WTC11 (cell line): ENCODE measurements around the gene MLH3. TPM values are rescaled to one million over a fixed set of nuclear protein-coding genes. Genes with fewer than 3 reads are reported as not detected.

Experiments used
- ATAC-seq: fragments of 200-7000 bp; cut with Tn5 transposase; 2 replicates; pipeline ENCODE4 v1.10.0; 2021; ENCODE audit warnings: mild to moderate bottlenecking, moderate library complexity
- CTCF ChIA-PET: fragments of 300-600 bp; sonication (Branson Sonifier 250); formaldehyde crosslinking; loops from one replicate; lab custom pipeline; 2021; ENCODE audit warnings: antibody characterized with exemption; lab: Charles Lee
- POLR2A ChIA-PET: fragments of 350-600 bp; sonication (Branson Sonifier 250); formaldehyde crosslinking; loops from one replicate; lab custom pipeline; 2021; ENCODE audit warnings: antibody characterized with exemption; lab: Charles Lee
- DNase-seq: peaks from one replicate; pipeline ENCODE4 v3.0.0; 2021; ENCODE audit warnings: low spot score
- H3K27ac Mint-ChIP-seq: 2 replicates; pipeline ENCODE4 v1.8.0; 2021; ENCODE audit warnings: mixed read lengths
- H3K27me3 Mint-ChIP-seq: 2 replicates; pipeline ENCODE4 v1.8.0; 2021; ENCODE audit warnings: low read depth, mild to moderate bottlenecking, moderate library complexity, mixed read lengths
- H3K36me3 Mint-ChIP-seq: 2 replicates; pipeline ENCODE4 v1.8.0; 2021; ENCODE audit warnings: mixed read lengths
- H3K4me1 Mint-ChIP-seq: 2 replicates; pipeline ENCODE4 v1.8.0; 2022; ENCODE audit warnings: mixed read lengths
- H3K4me3 Mint-ChIP-seq: 2 replicates; pipeline ENCODE4 v1.8.0; 2021; ENCODE audit warnings: mild to moderate bottlenecking, moderate library complexity, mixed read lengths
- H3K9me3 Mint-ChIP-seq: 2 replicates; pipeline ENCODE4 v1.8.0; 2021; ENCODE audit warnings: mixed read lengths
- AFF4 ChIP-seq: sonication (generic); formaldehyde crosslinking; IDR thresholded peaks from 2 replicates; pipeline ENCODE4 v1.8.1; 2023; ENCODE audit warnings: mild to moderate bottlenecking, missing genetic modification reagents, borderline replicate concordance
- ATF3 ChIP-seq: sonication (generic); formaldehyde crosslinking; conservative IDR thresholded peaks from 2 replicates; pipeline ENCODE4 v1.8.1; 2022; ENCODE audit warnings: mild to moderate bottlenecking, missing genetic modification reagents
- E2F1 ChIP-seq: sonication (generic); formaldehyde crosslinking; IDR thresholded peaks from 2 replicates; pipeline ENCODE4 v1.8.0; 2022; ENCODE audit warnings: mild to moderate bottlenecking, missing genetic modification reagents
- FOXP1 ChIP-seq: sonication (generic); formaldehyde crosslinking; IDR thresholded peaks from 2 replicates; pipeline ENCODE4 v1.8.0; 2022; ENCODE audit warnings: missing genetic modification reagents, mild to moderate bottlenecking, moderate library complexity, borderline replicate concordance
- NR3C1 ChIP-seq: sonication (generic); formaldehyde crosslinking; conservative IDR thresholded peaks from 2 replicates; pipeline ENCODE4 v1.8.1; 2023; ENCODE audit warnings: low read depth, mild to moderate bottlenecking, missing genetic modification reagents
- OVOL2 ChIP-seq: fragments of 250-450 bp; sonication (Bioruptor Pico); IDR thresholded peaks from 2 replicates; pipeline ENCODE4 v1.9.0; 2021; ENCODE audit warnings: mild to moderate bottlenecking, borderline replicate concordance
- PRRX2 ChIP-seq: fragments of 250-450 bp; sonication (Bioruptor Pico); IDR thresholded peaks from 2 replicates; pipeline ENCODE4 v1.8.0; 2021; ENCODE audit warnings: mild to moderate bottlenecking
- RORB ChIP-seq: fragments of 250-450 bp; sonication (Bioruptor Pico); IDR thresholded peaks from 2 replicates; pipeline ENCODE4 v1.9.0; 2021; ENCODE audit warnings: mild to moderate bottlenecking
- SMAD3 ChIP-seq: sonication (generic); formaldehyde crosslinking; IDR thresholded peaks from 2 replicates; pipeline ENCODE4 v1.8.0; 2022; ENCODE audit warnings: missing genetic modification reagents, mild to moderate bottlenecking, borderline replicate concordance
- TP53 ChIP-seq: sonication (generic); formaldehyde crosslinking; IDR thresholded peaks from 2 replicates; pipeline ENCODE4 v1.8.1; 2023; ENCODE audit warnings: mild to moderate bottlenecking, missing genetic modification reagents
- USF1 ChIP-seq: sonication (generic); formaldehyde crosslinking; IDR thresholded peaks from 2 replicates; pipeline ENCODE4 v1.8.0; 2022; ENCODE audit warnings: mild to moderate bottlenecking, missing genetic modification reagents
- ZNF263 ChIP-seq: sonication (generic); formaldehyde crosslinking; IDR thresholded peaks from 2 replicates; pipeline ENCODE4 v1.8.1; 2022; ENCODE audit warnings: low read depth, mild to moderate bottlenecking, moderate library complexity, missing genetic modification reagents
- ZNF396 ChIP-seq: fragments of 250-450 bp; sonication (Bioruptor Pico); IDR thresholded peaks from 2 replicates; pipeline ENCODE4 v1.8.0; 2021; ENCODE audit warnings: mild to moderate bottlenecking, moderate library complexity, borderline replicate concordance
- total RNA-seq: library from RNA; stranded (reverse); gene quantifications from 3 replicates; pipeline ENCODE4 v1.2.3, GENCODE V29; 2021
- TF ChIP-seq, protein P1 (sequence below): sonication (generic); formaldehyde crosslinking; IDR thresholded peaks from 2 replicates; pipeline ENCODE4 v1.8.0; 2022; ENCODE audit warnings: mild to moderate bottlenecking, missing genetic modification reagents
- TF ChIP-seq, protein P2 (sequence below): sonication (generic); formaldehyde crosslinking; IDR thresholded peaks from 2 replicates; pipeline ENCODE4 v1.8.0; 2023; ENCODE audit warnings: mild to moderate bottlenecking, missing genetic modification reagents
- TF ChIP-seq, protein P3 (sequence below): sonication (generic); formaldehyde crosslinking; IDR thresholded peaks from 2 replicates; pipeline ENCODE4 v1.8.1; 2023; ENCODE audit warnings: mild to moderate bottlenecking, missing genetic modification reagents, moderate library complexity

Gene MLH3
- total RNA-seq, 1 experiment from 2014 or later, result 16.7 TPM

DNA sequence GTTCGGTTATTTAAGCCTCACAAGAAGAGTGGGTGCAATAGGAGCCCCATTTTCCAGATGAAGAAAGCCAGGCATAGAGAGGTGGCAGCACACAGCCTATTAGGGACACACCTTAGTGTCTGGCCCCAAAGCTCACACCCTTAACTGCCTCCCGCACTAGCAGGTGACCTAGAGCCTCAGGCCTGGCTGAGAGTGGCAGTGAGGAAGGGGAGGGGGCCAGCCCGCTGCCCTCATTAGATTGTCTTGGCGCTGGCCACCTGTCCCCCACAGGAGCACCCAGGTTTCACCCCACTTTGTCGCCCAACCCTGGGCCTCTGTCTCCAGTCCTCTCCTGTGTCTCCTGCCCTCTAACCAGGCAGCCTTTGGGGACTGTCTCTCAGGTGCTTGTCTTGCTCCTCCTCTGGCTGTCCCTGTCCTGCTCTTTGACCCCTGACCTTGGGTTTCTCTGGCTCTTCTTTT lies 77.3 kb downstream of the MLH3 start (continued):
- no peak for TF ChIP-seq OVOL2
- no peak for TF ChIP-seq FOXP1 (CRISPR knock-in tag)
- no peak for TF ChIP-seq ZNF396 (CRISPR knock-in tag)
- no peak for TF ChIP-seq E2F1 (CRISPR knock-in tag)
- no peak for TF ChIP-seq AFF4

GRCh38 chr14:74973003-74973653 lies 78.1 kb downstream of the MLH3 start:
- Mint-ChIP-seq H3K9me3 (no peaks in the 10 kb centered on the region), H3K27me3 (no peaks in the 10 kb centered on the region), H3K36me3 (no peaks in the 10 kb centered on the region), H3K27ac (no peak overlapping the region), H3K4me3 (no peak overlapping the region), H3K4me1 (peaks cover 17% of the 10 kb centered on the region)
- ATAC-seq, result peak; percentile 16; the same call in 1 of the 2 replicates
- DNase-seq, result no peak
- no peak for TF ChIP-seq ZNF263 (CRISPR knock-in tag)
- TF ChIP-seq SMAD3 (CRISPR knock-in tag), result no peak
- no peak for TF ChIP-seq RORB (CRISPR knock-in tag)
- TF ChIP-seq, protein P1, sequence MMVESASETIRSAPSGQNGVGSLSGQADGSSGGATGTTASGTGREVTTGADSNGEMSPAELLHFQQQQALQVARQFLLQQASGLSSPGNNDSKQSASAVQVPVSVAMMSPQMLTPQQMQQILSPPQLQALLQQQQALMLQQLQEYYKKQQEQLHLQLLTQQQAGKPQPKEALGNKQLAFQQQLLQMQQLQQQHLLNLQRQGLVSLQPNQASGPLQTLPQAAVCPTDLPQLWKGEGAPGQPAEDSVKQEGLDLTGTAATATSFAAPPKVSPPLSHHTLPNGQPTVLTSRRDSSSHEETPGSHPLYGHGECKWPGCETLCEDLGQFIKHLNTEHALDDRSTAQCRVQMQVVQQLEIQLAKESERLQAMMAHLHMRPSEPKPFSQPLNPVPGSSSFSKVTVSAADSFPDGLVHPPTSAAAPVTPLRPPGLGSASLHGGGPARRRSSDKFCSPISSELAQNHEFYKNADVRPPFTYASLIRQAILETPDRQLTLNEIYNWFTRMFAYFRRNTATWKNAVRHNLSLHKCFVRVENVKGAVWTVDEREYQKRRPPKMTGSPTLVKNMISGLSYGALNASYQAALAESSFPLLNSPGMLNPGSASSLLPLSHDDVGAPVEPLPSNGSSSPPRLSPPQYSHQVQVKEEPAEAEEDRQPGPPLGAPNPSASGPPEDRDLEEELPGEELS (CRISPR knock-in tag), result no peak
- no peak for TF ChIP-seq PRRX2 (CRISPR knock-in tag)
- TF ChIP-seq TP53 (CRISPR knock-in tag), result 0 out of 2 replicates have a peak, but pooled peaks have one; percentile 15
- no peak for TF ChIP-seq ATF3 (CRISPR knock-in tag)
- TF ChIP-seq, protein P2, sequence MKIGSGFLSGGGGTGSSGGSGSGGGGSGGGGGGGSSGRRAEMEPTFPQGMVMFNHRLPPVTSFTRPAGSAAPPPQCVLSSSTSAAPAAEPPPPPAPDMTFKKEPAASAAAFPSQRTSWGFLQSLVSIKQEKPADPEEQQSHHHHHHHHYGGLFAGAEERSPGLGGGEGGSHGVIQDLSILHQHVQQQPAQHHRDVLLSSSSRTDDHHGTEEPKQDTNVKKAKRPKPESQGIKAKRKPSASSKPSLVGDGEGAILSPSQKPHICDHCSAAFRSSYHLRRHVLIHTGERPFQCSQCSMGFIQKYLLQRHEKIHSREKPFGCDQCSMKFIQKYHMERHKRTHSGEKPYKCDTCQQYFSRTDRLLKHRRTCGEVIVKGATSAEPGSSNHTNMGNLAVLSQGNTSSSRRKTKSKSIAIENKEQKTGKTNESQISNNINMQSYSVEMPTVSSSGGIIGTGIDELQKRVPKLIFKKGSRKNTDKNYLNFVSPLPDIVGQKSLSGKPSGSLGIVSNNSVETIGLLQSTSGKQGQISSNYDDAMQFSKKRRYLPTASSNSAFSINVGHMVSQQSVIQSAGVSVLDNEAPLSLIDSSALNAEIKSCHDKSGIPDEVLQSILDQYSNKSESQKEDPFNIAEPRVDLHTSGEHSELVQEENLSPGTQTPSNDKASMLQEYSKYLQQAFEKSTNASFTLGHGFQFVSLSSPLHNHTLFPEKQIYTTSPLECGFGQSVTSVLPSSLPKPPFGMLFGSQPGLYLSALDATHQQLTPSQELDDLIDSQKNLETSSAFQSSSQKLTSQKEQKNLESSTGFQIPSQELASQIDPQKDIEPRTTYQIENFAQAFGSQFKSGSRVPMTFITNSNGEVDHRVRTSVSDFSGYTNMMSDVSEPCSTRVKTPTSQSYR, result 0 out of 2 replicates have a peak, but pooled peaks have one; percentile 26
- TF ChIP-seq USF1 (CRISPR knock-in tag), result no peak
- TF ChIP-seq, protein P3, sequence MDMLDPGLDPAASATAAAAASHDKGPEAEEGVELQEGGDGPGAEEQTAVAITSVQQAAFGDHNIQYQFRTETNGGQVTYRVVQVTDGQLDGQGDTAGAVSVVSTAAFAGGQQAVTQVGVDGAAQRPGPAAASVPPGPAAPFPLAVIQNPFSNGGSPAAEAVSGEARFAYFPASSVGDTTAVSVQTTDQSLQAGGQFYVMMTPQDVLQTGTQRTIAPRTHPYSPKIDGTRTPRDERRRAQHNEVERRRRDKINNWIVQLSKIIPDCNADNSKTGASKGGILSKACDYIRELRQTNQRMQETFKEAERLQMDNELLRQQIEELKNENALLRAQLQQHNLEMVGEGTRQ, result 0 out of 2 replicates have a peak, but pooled peaks have one; percentile 17
- TF ChIP-seq NR3C1 (CRISPR knock-in tag), result no peak
- ChIA-PET POLR2A (no interaction called here), CTCF (interaction anchor here (0.6 to 4.0 kb wide), 5 partner anchors 9 to 115 kb away, joined by 3 to 20 read pairs (median 5); no protein-coding TSS in a partner anchor)
